GM21381 (cell line): Measurements from ENCODE around the gene LAMA2.

ENCODE experiments used
- ATAC-seq: cut with Tn5 transposase; IDR thresholded peaks from one replicate; pipeline ENCODE4 v1.9.1; 2021; ENCODE audit warnings: mild to moderate bottlenecking, moderate library complexity; ENCODE audit not compliant: unreplicated experiment

LAMA2 gene

DNA sequence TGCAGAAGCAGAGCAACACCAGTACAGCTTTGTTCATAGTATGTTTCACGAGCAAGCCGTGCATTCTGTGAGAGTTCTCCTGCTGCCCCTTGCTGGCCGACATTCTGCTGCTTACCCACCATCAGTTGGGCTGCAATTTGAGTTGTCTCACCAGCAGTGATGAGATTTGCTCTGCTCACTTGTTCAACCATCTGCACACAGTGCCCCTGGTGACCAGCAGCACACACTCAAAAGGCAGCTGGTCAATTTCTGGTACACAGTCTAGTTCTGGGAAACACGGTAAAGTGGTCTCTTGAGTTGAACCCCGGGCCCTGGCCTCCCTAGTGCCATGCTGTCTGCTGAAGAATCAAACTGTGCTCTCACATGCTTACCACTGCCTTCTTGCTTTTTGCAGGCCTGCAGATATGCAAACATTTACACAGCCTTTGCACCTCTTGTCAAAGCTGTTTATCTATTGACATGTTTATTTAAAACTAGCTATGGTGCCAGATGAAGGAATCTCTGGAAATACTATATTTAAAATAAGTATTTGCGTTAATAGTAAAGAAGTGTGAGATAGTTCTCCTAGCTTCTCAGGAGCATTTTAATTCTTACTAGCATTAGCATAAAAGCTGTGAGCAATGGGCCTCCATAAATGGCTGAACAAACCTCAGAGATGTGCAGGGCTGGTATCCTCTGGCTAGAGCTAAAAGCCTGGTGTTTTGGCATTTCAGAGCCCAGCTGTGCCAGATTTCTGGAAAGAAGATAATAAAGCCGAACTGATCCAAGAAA is 592.7 kb downstream of the LAMA2 start:
- ATAC-seq = no peak

DNA sequence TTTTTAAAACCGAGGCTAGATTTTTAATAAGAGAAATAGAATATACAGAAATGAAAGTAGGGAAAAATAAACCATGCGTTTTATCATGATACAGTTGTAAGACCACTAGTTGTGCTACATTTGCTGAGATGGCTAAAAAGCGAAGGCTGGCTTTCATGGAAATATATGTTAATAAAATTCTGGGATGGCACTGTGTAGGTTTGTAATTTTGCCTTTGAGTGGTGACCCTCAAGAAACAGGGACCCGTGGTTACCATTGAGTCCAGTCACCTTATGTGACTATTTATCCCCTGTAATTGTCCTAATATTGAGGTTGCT is 593.3 kb downstream of the LAMA2 start:
- no peak for ATAC-seq

GRCh38 chr6:129476810-129477209 is 593.9 kb downstream of the LAMA2 start:
- ATAC-seq = no peak

- no peak for ATAC-seq
Measured at GRCh38 chr6:129478379-129478778, 595.4 kb downstream of the LAMA2 start.

- ATAC-seq = no peak
Measured at GRCh38 chr6:129481706-129482105, 598.8 kb downstream of the LAMA2 start.

DNA sequence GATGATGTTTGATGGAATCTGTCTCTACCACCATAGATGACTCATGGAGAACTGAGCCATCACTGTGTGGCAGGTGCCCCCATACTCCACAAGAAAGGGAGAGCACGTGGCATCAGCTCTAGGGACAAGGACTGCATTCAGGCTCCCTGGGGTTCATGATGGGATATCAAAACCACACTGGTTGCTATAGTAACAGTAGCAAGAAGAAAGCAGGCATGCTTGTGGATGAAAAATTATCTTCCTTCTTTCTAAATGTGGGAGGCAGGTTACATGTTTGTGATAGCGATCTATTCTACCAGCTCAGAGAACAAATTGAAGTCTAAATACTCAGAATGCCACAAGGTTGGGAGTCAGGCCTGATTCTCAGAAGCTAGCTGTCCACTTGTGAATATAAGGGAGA is 602.8 kb downstream of the LAMA2 start:
- ATAC-seq = no peak

GRCh38 chr6:129486327-129486726 is 603.4 kb downstream of the LAMA2 start:
- no peak for ATAC-seq

DNA sequence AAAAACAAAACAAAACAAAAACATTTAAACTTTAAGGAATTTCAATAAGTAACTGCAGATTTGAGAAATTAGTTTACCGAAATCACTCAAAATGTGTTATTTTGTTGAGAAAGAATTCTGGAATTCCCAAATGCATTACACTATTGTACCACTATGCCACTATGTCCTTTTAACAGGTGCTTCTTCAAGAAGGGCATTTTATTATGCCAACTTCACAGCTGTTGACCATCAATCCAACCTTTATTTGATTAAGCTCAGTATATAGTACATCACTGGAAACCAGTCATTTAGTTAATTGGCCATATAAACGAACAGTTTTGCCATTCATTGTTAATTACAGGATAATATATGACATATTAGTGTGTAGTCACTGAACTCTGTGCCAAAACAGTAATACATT is 605.4 kb downstream of the LAMA2 start:
- no peak for ATAC-seq

DNA sequence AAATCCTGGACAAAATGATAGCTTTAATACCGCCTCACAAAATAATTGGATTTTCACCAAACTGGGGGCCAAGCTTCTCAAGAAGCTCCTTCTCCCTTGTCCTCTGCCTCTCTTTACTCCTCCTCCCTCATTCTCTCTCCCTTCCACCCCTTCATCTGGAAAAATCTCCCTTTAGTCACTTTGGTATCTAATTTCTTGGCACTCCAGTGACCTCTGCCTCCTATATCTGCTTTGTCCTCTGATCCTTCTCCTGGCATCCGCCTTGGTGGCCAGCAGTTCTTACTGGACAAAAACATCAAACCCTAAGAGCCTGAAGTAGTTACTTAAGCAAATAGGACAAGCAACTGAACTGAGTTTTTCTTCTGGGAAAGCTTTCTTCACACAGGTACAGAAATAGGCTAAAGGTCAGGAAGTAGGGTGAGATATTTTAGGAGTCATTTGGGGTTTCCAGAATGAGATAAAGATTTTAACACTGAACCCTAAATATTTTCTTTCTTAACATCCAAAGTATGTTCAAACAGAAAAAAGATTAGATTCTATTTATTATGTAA is 606.4 kb downstream of the LAMA2 start:
- ATAC-seq = no peak

DNA sequence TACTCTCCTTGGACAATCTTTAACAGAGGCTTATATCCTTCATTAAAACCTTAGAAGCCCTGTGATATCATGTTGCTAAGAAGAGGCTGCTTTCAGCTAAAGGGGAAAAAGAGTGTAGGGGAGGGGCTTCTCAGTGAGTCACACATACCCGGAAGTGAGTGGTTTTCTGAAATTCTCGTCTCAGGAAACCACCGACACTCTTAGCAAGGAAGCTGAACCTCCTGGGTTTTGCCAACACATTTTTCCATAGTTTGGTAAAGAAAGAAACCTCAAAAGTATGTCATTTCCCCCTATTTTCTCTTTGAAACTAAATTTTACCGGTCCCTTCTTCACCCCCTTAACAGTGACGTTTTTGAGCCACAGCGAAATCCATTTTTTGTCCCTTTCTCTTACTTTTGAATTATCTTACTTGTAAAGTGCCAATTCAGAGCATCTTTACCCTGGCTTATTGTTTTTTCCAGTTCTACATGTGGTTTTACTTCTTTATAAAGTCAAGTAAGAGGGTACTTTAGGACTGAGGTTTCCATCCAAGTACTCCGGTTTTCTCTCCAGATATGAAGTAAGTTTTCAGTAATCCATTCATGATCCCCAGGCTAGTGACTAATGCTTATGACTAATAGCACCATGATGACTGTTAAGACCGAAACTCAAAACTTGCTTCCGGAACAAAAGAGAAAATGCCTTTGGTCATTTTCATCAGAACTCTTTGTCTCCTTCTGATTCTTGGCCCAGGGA is 607.8 kb downstream of the LAMA2 start:
- peak; percentile 88 for ATAC-seq

- ATAC-seq = peak; percentile 1
Measured at GRCh38 chr6:129491436-129491835, 608.5 kb downstream of the LAMA2 start.

GRCh38 chr6:129492260-129492659 is 609.3 kb downstream of the LAMA2 start:
- no peak for ATAC-seq

- ATAC-seq = no peak
Measured at GRCh38 chr6:129493354-129493902, 610.5 kb downstream of the LAMA2 start.

DNA sequence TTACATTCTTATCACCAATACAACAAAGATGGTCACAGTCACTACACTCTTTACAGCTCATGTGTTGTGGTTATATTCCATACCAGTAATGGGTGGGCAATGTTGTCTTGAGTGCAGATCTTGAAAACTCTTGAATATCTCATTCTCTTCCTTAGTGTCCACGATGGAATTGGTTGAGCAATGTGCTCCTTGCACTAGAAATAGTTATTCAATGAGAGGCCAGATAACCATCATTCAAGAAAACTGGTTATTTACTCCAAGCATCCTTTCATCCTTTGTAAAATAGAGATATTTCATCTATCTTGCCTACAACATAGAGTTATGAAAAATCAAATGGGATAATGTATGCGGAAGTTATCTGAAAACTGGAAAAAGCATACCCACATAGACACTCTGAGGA is 611.2 kb downstream of the LAMA2 start:
- ATAC-seq = no peak

GRCh38 chr6:129494586-129494985 is 611.6 kb downstream of the LAMA2 start:
- ATAC-seq = no peak

DNA sequence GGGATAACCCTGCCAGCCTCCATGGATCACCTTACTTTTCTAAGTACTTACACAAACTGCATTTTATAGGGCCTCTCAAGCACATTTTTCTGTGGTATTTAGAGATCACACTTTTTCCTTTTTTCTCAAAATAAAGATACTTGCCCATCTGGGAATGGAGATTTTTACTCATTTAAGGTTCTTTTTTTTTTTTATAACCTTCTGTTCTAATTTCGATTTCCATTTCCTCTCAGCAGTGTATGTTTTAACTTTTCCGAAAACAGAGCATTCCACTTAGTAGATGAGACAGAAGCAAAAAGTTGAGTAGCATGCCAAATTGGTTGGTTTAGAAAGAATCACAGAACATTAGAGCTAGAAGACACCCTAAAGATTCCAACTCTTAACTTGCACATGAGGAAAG is 612.7 kb downstream of the LAMA2 start:
- ATAC-seq = no peak

DNA sequence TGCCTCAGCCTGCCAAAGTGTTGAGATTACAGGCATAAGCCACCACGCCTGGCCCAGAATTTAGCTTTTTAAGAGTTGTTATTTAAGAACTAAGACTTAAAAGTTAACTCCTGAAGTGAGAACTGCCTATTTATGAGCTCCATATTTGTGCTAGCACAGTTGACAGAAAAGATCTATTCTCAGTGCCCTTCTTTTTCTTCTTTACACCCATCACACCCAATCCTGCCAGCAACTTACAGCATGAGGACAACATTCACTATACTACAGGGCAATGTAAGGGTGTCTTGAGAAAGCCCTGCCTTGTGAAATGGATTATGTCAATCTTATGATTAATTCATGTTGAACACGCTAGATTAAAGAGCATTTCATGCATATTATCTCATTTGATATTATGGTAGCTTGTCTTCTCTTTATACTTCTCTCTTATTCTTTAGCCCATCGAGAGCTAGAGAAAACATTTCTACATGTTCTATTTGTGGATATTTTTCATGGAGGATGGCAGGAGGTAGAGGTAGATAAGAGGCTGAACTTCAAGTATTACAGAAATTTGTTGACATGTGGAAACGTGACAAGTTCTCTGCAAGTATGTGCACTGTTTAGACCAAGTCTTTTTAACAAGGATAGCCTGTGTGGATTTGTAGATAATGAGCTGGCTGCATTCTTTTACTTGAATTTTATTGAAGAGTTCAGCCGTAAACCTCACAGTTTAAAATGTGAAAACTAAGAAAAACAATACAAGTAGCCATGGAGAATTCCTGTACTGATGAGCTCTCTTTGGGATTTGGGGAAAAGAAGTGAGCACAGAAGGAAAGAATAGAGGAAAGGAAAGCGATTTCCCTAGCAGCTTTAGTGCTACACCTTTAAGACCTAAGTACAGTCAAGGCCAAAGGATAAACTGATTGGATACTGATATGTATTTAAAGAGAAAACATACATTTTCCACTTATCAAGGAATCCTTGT is 614.8 kb downstream of the LAMA2 start:
- no peak for ATAC-seq

DNA sequence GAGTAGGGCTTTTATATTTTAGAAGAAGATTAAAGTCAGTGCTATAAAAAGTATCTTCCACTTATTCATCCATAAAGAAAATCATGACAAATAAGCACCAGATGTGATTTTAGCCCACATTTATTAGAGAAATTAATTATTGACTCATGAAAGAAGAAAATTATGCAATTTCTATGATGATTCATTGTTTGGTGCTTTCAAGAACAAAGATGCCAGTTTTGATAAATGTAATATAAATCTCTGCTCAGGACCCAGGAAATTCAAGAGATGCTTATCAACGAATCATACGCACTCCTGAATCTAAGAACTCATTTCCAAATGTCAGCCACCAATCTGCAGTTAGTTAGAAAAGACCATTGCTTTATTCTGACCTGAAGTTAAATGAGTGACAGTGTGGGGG is 615.6 kb downstream of the LAMA2 start:
- ATAC-seq = no peak

- peak; percentile 64 for ATAC-seq
Measured at GRCh38 chr6:129498950-129499842, 616.3 kb downstream of the LAMA2 start.

DNA sequence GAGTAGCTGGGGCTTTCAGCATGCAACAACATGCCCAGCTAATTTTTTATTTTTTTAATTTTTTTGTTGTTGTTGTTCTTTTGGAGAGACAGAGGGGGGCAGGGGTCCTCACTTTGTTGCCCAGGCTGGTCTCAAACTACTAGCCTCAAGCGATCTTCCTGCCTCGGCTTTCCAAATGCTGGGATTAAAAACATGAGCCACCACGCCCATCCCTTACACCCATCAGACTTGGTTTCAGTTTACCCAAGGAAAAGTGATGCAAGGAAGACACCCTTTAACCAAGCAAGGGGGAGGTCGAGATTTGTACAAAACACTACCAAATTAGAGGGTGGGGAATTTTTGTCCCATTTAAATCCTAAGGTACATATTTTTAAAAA is 616.9 kb downstream of the LAMA2 start:
- ATAC-seq = no peak
